Adrenal gland (tissue), 12 donors: ENCODE data around the gene GP1BA. TPM values are rescaled to one million over a fixed set of nuclear protein-coding genes. Genes with fewer than 3 reads are reported as not detected.
A peak's percentile ranks its signal among the peaks of the same experiment; 100 is the strongest.

Experiments used
- DNase-seq, 7 donors: peaks; one replicate each; pipeline ENCODE4 v3.0.0-alpha.2; 2019 to 2020
- H3K27ac ChIP-seq, 5 donors: fragments of 200-600 bp; sonication (generic) in 4 of 5; 1 replicate in 3 of 5; 2 replicates in 2 of 5; pipeline versions ENCODE4 v1.5.1 to v1.8.0; 2016 to 2020; ENCODE audit warnings: mild to moderate bottlenecking in 1 of 5
- H3K27me3 ChIP-seq: fragments of 200-600 bp; 2 replicates; pipeline ENCODE4 v1.8.0; 2021
- H3K36me3 ChIP-seq, 2 donors: fragments of 200-600 bp; replicated peaks in 1 of 2; 1 replicate in 1 of 2; 2 replicates in 1 of 2; pipeline versions ENCODE4 v1.5.1 to v1.8.0; 2018 to 2022
- H3K4me1 ChIP-seq, 2 donors: fragments of 200-600 bp; replicated peaks in 1 of 2; 1 replicate in 1 of 2; 2 replicates in 1 of 2; pipeline versions ENCODE4 v1.5.1 to v1.8.0; 2018 to 2021
- H3K4me3 ChIP-seq, 4 donors: fragments of 200-600 bp; sonication (generic) in 3 of 4; one replicate each; pipeline ENCODE4 v1.5.1; 2016 to 2018
- H3K9me3 ChIP-seq, 3 donors: fragments of 200-600 bp; sonication (generic) in 1 of 3; replicated peaks in 1 of 3; 1 replicate in 2 of 3; 2 replicates in 1 of 3; pipeline versions ENCODE4 v1.5.1 to v1.8.0; 2016 to 2021
- CTCF ChIP-seq, 6 experiments: fragments of 450-650 bp in 4 of 6; fragments of 200-600 bp in 2 of 6; sonication (generic) in 1 of 6; IDR thresholded peaks; 1 replicate in 5 of 6; 2 replicates in 1 of 6; pipeline versions ENCODE4 v1.5.1 to v1.8.0; 2016 to 2021; ENCODE audit warnings: antibody characterized with exemption in 6 of 6, mild to moderate bottlenecking in 2 of 6, moderate library complexity in 1 of 6
- POLR2A ChIP-seq, 2 donors: fragments of 450-650 bp; IDR thresholded peaks; one replicate each; pipeline ENCODE4 v1.6.1; 2017; ENCODE audit warnings: antibody characterized with exemption in 2 of 2, mild to moderate bottlenecking in 2 of 2, moderate library complexity in 1 of 2
- WGBS, 4 donors: extraction: QIAGEN DNeasy Blood & Tissue Kit in 2 of 4; methylation state at CpG; one replicate each; pipeline versions ENCODE4 v1.1.5 to v1.1.7; 2013 to 2017; 5-methylcytosine and 5-hydroxymethylcytosine counted together
- intact Hi-C, 2 donors: fragments of 100-400 bp; cut with DNase I; formaldehyde crosslinking; loops; one replicate each; pipeline versions ENCODE4 v1.14.1 to v1.15.0; 2022 to 2023
- polyA plus RNA-seq, 3 donors: library from polyadenylated mRNA; stranded (reverse); fragments of 200-250 nt in 2 of 3; fragments of 350-450 nt in 1 of 3; fragmentation: Illumina TruSeq in 1 of 3; extraction: RNeasy Lipid Tissue Mini Kit (QIAGEN cat#74804) in 1 of 3; gene quantifications; one replicate each; pipeline ENCODE4 v1.2.3, GENCODE V29; 2013 to 2014
- total RNA-seq, 9 donors: library from RNA; depleted of rRNA in 4 of 9; stranded (reverse); fragments of >200 nt in 4 of 9; fragments of 120-200 nt in 1 of 9; fragmentation: NEBNext Ultra II Directional in 1 of 9; extraction: Animal tissue kit (Norgen Biotek cat#: 25700) in 1 of 9; gene quantifications; one replicate each; pipeline versions ENCODE4 v1.1.0 to v1.2.4, GENCODE V29; 2013 to 2023
- donor health status: healthy with polysubstance abuse.
- donor health status: Bipolar disorder and iron deficiency.
- donor health status: DM: yes; HTN: yes; CAD: no.
- donor health status: DM: no; HTN: no; CAD: no.
- donor health status: DM: no; HTN: no; CAD: no.
- donor health status: DM: yes; HTN: yes; CAD: no.

GP1BA gene
- total and polyA plus RNA-seq, 12 donors: 0.08 to 0.17 TPM; not detected in 10

- TF ChIP-seq CTCF (IDR thresholded peaks at IDR 0.05): no peak
- peak; percentile 36 to 50 for TF ChIP-seq POLR2A (IDR thresholded peaks at IDR 0.05)
- WGBS, 4 donors: 0 to 1% (median 0%) methylated on average over 20 to 42 of the region's 42 CpGs
- no peaks in the 10 kb centered on the region for H3K9me3 ChIP-seq
- H3K4me1 ChIP-seq: peaks cover 19 to 35% of the 10 kb centered on the region in 2 donors
- peak overlapping the region; percentile 90 to 99 (median 97) for H3K27ac ChIP-seq
- H3K27me3 ChIP-seq: no peaks in the 10 kb centered on the region
- intact Hi-C loops: no loop called here
- H3K36me3 ChIP-seq: peaks cover 0 to 14% of the 10 kb centered on the region in 2 donors
- DNase-seq: peak; percentile 97 to 100 (median 99)
- peak overlapping the region; percentile 81 to 93 (median 86) for H3K4me3 ChIP-seq
These were observed 34.9 kb downstream of the GP1BA start for GRCh38 chr17:4966844-4967538.

- intact Hi-C loops: no loop called here
- Histone ChIP-seq H3K27me3 (no peaks in the 10 kb centered on the region), H3K36me3 (peaks cover 0 to 22% of the 10 kb centered on the region in 2 donors), H3K4me3 (peak within 1 kb of the TSS; percentile 81 to 93 (median 86)), H3K4me1 (peaks cover 19 to 35% of the 10 kb centered on the region in 2 donors), H3K27ac (peak within 1 kb of the TSS; percentile 90 to 99 (median 97)), H3K9me3 (no peaks in the 10 kb centered on the region)
- WGBS, 4 donors: 2 to 4% (median 3%) methylated on average over 27 to 66 of the region's 66 CpGs
- peak in 1 of 6 experiments; percentile 11 for TF ChIP-seq CTCF (IDR thresholded peaks at IDR 0.05)
- peak; percentile 78 to 80 for TF ChIP-seq POLR2A (IDR thresholded peaks at IDR 0.05)
- peak; percentile 93 to 98 (median 95) for DNase-seq
These were observed 35.7 kb downstream of the GP1BA start, which contains the start of gene SPAG7 for GRCh38 chr17:4967539-4968485. Gene SPAG7 (minus strand): TSS chr17:4967817. CDS start chr17:4967804, 13 bp downstream.

GRCh38 chr17:4968486-4969046 is 36.5 kb downstream of the GP1BA start:
- Histone ChIP-seq H3K27me3 (no peaks in the 10 kb centered on the region), H3K4me3 (peak overlapping the region in 2 of 4 donors; percentile 82 to 93), H3K9me3 (no peaks in the 10 kb centered on the region), H3K4me1 (peaks cover 19 to 35% of the 10 kb centered on the region in 2 donors), H3K27ac (peak overlapping the region in 4 of 5 donors; percentile 92 to 98 (median 98)), H3K36me3 (peaks cover 0 to 30% of the 10 kb centered on the region in 2 donors)
- peak in 3 of 7 donors; percentile 39 to 51 (median 41) for DNase-seq
- 51 to 56% (median 55%) methylated on average over 23 of the region's 23 CpGs for WGBS, 4 donors
- TF ChIP-seq POLR2A (IDR thresholded peaks at IDR 0.05): no peak
- TF ChIP-seq CTCF (IDR thresholded peaks at IDR 0.05): no peak
- intact Hi-C loops: no loop called here
